Stimulated activated naive B cell treated with anti-CD40 and anti-IgM and Interleukin-4, amounts not matched to agents 10 μg/mL and 1 μg/mL and 100 μg/mL, for 72 hours (primary cell): ENCODE data around the gene PRR7.

Source experiments
- ATAC-seq, 2 donors: fragments of 150-1000 bp; cut with Tn5 transposase; replicated peaks; 2 replicates each; pipeline ENCODE4 v1.10.0; 2021; ENCODE audit warnings: moderate library complexity in 1 of 2
- DNase-seq: peaks from one replicate; pipeline ENCODE4 v3.0.0; 2021
- H3K27ac Mint-ChIP-seq: one replicate; pipeline ENCODE4 v1.8.0; 2022; ENCODE audit warnings: mild to moderate bottlenecking, mixed read lengths
- H3K27me3 Mint-ChIP-seq, 2 donors: one replicate each; pipeline ENCODE4 v1.8.0; 2022; ENCODE audit warnings: mixed read lengths in 2 of 2
- H3K36me3 Mint-ChIP-seq, 2 donors: one replicate each; pipeline ENCODE4 v1.8.0; 2022; ENCODE audit warnings: mixed read lengths in 2 of 2, mild to moderate bottlenecking in 1 of 2
- H3K4me1 Mint-ChIP-seq, 2 donors: one replicate each; pipeline ENCODE4 v1.8.0; 2022; ENCODE audit warnings: mixed read lengths in 2 of 2, mild to moderate bottlenecking in 1 of 2
- H3K4me3 Mint-ChIP-seq, 2 donors: one replicate each; pipeline ENCODE4 v1.8.0; 2022; ENCODE audit warnings: mild to moderate bottlenecking in 2 of 2, mixed read lengths in 2 of 2, moderate library complexity in 1 of 2
- H3K9me3 Mint-ChIP-seq, 2 donors: one replicate each; pipeline ENCODE4 v1.8.0; 2022; ENCODE audit warnings: mixed read lengths in 2 of 2, mild to moderate bottlenecking in 1 of 2

PRR7 gene

DNA sequence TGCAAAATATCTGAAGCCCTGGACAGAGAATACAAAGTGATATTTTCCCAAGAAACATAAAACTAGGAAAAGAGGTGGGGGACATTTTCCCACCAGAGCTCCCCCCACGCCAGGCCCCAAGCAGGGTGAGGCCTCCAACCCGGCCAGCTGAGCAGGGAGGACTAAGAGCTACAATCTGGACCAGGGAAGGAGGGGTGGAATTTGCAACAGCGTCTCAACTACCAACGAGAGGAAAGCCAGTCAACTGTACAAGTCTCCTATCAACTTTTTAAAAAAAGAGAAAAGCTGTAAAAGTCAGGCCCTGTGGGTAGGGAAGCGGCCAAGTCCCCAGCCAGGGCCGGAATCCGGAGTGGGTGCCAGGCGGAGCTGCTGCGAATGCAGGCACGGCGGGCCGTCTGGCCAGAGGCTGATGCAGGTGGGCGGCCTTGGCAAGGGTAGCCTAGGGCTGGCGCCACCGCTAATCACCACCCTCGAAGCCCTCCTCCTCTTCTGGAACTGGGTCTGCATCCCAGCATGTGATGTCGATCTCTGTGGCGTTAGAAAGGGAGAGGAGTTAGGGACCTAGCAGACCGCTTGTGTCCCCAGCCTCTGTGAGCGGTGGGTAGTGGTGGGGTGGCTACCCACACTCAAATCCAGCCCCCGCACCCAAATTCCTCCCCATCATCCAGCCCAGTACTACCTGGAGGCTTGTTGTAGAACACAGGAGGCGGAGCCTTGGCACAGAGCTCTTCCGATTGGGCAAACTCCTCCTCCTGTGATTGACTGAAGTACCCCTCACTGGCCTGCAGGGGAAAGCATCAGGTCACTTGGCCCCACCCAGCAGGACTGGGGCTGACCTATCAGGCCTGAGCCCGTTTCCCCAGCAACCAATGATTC lies 10.6 kb downstream of the PRR7 start:
- Mint-ChIP-seq H3K36me3 (peaks cover 0 to 1% of the 10 kb centered on the region in 2 donors), H3K27me3 (peaks cover 4 to 6% of the 10 kb centered on the region in 2 donors), H3K4me3 (no peak overlapping the region), H3K4me1 (peaks cover 26 to 46% of the 10 kb centered on the region in 2 donors), H3K9me3 (no peaks in the 10 kb centered on the region), H3K27ac (no peak overlapping the region)
- DNase-seq (peak; percentile 66), ATAC-seq (peak; percentile 20 to 24)

- no peak for DNase-seq
- H3K4me3 Mint-ChIP-seq = no peak overlapping the region
- no peak overlapping the region for H3K27ac Mint-ChIP-seq
- H3K36me3 Mint-ChIP-seq = peaks cover 0 to 1% of the 10 kb centered on the region in 2 donors
- H3K9me3 Mint-ChIP-seq = no peaks in the 10 kb centered on the region
- peaks cover 24 to 46% of the 10 kb centered on the region in 2 donors for H3K4me1 Mint-ChIP-seq
- ATAC-seq = no peak
- peaks cover 4 to 6% of the 10 kb centered on the region in 2 donors for H3K27me3 Mint-ChIP-seq
Measured at GRCh38 chr5:177457852-177458681, 11.5 kb downstream of the PRR7 start.

DNA sequence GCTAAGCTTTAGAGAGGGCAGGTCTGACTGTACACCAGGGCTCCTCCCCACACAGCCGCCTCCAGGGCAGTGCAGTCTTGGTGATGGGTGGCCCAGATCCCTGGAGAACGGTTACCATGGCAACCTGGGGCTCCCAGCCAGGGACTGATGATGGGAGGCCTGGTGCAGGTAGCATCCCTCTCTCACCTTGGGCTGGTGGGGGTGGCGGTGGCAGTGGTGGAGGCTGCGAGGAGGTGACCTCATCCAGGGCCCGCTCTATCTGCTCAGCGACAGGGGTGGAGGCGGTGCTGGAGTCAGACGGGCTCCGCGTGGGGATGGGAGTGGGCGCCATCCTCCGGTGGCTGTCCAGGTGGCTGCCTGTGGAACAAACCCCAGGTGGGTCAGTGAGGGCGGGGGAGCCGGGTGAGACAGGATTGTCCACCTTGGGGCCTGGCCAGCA lies 12.3 kb downstream of the PRR7 start:
- ATAC-seq (no peak), DNase-seq (no peak)
- Mint-ChIP-seq H3K4me3 (no peak overlapping the region), H3K27ac (no peak overlapping the region), H3K4me1 (peaks cover 15 to 38% of the 10 kb centered on the region in 2 donors), H3K27me3 (peaks cover 4 to 6% of the 10 kb centered on the region in 2 donors), H3K9me3 (no peaks in the 10 kb centered on the region), H3K36me3 (peaks cover 0 to 1% of the 10 kb centered on the region in 2 donors)

DNA sequence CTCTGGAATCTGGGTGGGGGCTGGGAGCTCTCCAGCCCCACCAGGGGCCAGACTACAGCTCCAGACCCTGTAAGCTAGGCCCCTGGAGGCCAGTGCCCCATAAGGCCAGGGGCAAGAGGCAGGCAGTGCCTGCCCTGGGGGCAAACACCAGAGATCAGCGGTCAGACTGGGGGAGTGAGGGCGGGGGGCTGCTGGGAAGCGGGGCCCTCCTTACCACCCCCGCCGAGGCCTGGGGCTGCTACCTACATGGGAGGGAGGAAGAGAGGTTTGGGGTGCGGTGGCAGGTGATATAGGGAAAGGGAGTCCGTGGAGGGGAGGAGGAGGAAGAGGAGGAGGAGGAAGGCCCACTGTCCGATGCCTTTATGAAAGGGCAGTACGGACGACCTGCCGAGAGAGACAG lies 12.7 kb downstream of the PRR7 start:
- DNase-seq = no peak
- H3K27me3 Mint-ChIP-seq = peaks cover 4 to 6% of the 10 kb centered on the region in 2 donors
- H3K4me3 Mint-ChIP-seq = no peak overlapping the region
- H3K27ac Mint-ChIP-seq = no peak overlapping the region
- H3K4me1 Mint-ChIP-seq = peaks cover 14 to 34% of the 10 kb centered on the region in 2 donors
- peaks cover 0 to 1% of the 10 kb centered on the region in 2 donors for H3K36me3 Mint-ChIP-seq
- no peaks in the 10 kb centered on the region for H3K9me3 Mint-ChIP-seq
- no peak for ATAC-seq

DNA sequence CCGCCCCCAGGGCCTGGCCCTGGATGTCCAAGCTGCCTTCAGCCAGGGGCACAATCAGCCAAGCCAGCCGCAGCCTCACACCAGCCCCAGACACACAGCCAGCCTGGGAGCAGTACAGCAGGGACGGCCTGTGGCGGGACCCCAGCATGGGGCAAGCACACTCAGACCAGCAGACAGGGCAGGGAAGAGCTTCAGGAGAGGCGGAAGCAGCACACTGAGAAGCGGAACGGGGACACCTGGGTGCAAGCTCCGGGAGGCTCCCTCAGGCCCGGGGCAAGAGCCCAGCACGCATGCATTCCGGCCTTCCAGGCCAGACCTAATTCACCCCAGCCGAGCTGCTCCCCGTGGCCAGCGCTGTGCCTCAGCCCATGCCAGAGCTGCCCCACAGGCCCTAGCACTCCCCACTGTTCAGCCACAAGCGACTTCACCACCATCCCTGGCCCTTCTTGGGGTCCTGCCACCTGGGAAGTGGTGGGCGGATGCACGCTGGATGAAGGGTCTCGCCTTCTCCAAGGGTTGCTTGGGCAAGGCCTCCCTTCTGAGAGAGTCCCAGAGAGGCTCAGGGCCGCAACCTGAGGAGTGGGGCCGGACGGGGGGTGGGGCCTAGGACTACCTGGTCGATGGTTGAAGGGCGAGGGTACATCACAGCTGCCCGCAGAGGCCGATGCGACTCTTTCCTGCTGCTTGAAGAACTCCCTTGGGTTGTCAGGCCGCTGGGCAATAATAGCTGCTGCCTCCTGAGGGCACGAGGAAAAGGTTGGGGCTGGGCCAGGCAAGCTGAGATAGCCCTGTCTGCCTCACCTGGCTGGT lies 13.4 kb downstream of the PRR7 start:
- Mint-ChIP-seq H3K36me3 (peaks cover 0 to 1% of the 10 kb centered on the region in 2 donors), H3K4me1 (peaks cover 14 to 34% of the 10 kb centered on the region in 2 donors), H3K27me3 (peaks cover 4 to 6% of the 10 kb centered on the region in 2 donors), H3K27ac (peak overlapping the region; percentile 37), H3K9me3 (no peaks in the 10 kb centered on the region), H3K4me3 (no peak overlapping the region)
- DNase-seq (no peak), ATAC-seq (no peak)

- Mint-ChIP-seq H3K27ac (peak overlapping the region; percentile 84), H3K36me3 (no peaks in the 10 kb centered on the region), H3K9me3 (no peaks in the 10 kb centered on the region), H3K27me3 (peaks cover 4 to 6% of the 10 kb centered on the region in 2 donors), H3K4me3 (peak overlapping the region; percentile 49 to 65), H3K4me1 (peaks cover 11 to 21% of the 10 kb centered on the region in 2 donors)
- DNase-seq = no peak
- no peak for ATAC-seq
Measured at GRCh38 chr5:177462021-177462670, 15.5 kb downstream of the PRR7 start.

- H3K36me3 Mint-ChIP-seq = no peaks in the 10 kb centered on the region
- peaks cover 9 to 17% of the 10 kb centered on the region in 2 donors for H3K4me1 Mint-ChIP-seq
- H3K27me3 Mint-ChIP-seq = peaks cover 4 to 6% of the 10 kb centered on the region in 2 donors
- no peaks in the 10 kb centered on the region for H3K9me3 Mint-ChIP-seq
- no peak overlapping the region for H3K27ac Mint-ChIP-seq
- no peak overlapping the region for H3K4me3 Mint-ChIP-seq
- no peak for DNase-seq
- ATAC-seq = no peak
Measured at GRCh38 chr5:177465044-177465443, 18.4 kb downstream of the PRR7 start.

- no peak overlapping the region for H3K4me3 Mint-ChIP-seq
- peaks cover 7 to 12% of the 10 kb centered on the region in 2 donors for H3K4me1 Mint-ChIP-seq
- ATAC-seq (no peak), DNase-seq (no peak)
- no peaks in the 10 kb centered on the region for H3K36me3 Mint-ChIP-seq
- peak overlapping the region; percentile 25 for H3K27ac Mint-ChIP-seq
- no peaks in the 10 kb centered on the region for H3K9me3 Mint-ChIP-seq
- no peaks in the 10 kb centered on the region for H3K27me3 Mint-ChIP-seq
Measured at GRCh38 chr5:177466861-177467260, 20.2 kb downstream of the PRR7 start.

GRCh38 chr5:177467436-177467835 lies 20.8 kb downstream of the PRR7 start:
- Mint-ChIP-seq H3K4me1 (peaks cover 4 to 6% of the 10 kb centered on the region in 2 donors), H3K36me3 (no peaks in the 10 kb centered on the region), H3K9me3 (no peaks in the 10 kb centered on the region), H3K27ac (no peak overlapping the region), H3K27me3 (no peaks in the 10 kb centered on the region), H3K4me3 (no peak overlapping the region)
- DNase-seq = no peak
- no peak for ATAC-seq

DNA sequence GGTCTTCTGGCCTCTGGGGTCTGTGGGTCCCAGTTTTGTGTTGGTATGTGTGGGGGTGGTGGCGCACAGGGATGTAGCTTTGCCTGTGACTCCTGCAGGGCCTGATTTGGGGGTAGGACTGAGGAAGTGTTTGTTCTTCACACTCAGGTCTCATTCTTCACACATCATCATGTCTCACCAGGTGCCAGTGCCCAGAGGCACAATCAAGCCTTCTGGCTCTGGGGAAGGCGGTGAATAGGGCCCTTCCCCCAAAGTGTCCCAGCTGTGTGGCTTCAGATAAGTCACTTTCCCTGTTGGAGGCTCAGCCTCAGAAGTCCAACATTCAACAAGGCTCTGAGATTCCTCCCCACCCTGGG lies 21.7 kb downstream of the PRR7 start:
- ATAC-seq (no peak), DNase-seq (no peak)
- Mint-ChIP-seq H3K4me1 (peaks cover 0 to 4% of the 10 kb centered on the region in 2 donors), H3K27me3 (no peaks in the 10 kb centered on the region), H3K4me3 (no peak overlapping the region), H3K9me3 (no peaks in the 10 kb centered on the region), H3K27ac (no peak overlapping the region), H3K36me3 (no peaks in the 10 kb centered on the region)

DNA sequence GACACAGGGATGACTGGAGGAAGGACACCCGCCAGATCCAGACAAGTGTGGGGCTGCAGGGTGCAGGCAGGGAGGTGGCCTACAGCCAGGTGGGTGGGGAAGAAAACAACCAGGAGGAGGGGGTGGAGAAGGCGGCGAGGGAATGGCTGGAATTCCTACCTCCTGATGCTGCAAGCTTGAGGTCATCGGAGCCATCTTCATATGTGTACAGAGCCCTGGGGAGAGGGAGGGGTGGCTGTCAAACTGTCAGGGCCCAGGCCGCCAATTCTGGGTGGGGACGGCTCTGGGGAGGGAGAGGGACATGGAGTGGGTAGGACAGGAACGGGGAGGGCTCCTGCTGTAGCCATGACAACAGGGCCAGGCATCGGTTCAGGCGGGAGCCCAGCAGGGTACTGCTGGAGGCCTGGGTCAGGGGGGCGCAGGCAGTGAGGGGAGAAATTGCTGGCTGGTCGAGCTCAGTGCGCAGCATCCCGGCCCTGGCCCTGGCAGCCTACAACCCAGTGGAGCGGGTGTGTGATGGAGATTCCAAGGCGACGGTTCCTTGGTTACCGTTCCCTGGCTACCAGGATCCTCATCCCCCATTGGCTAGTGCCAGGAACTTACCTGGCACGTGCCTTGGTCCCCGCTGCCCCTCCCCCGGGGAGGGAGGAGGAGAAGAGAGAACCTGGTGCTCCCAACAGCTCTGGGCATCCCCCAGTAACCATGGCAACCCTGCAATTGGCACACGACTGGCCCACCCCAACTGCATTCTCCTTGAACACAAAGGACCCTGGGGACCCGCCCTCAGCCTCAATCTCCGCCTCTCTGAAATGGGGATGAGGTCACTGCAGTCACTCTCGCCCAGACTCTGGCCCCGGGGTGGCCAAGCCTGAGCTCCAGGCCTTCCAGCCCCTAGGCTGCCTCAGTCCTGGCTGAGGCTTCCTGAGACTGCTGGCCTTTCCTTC lies 22.3 kb downstream of the PRR7 start:
- Mint-ChIP-seq H3K27me3 (peaks cover 2 to 3% of the 10 kb centered on the region in 2 donors), H3K27ac (no peak overlapping the region)

GRCh38 chr5:177469750-177470525 lies 23.3 kb downstream of the PRR7 start:
- Mint-ChIP-seq H3K4me3 (no peak overlapping the region), H3K9me3 (no peaks in the 10 kb centered on the region), H3K36me3 (no peaks in the 10 kb centered on the region), H3K27ac (no peak overlapping the region), H3K4me1 (peaks cover 12 to 14% of the 10 kb centered on the region in 2 donors), H3K27me3 (peaks cover 8 to 11% of the 10 kb centered on the region in 2 donors)
- DNase-seq = no peak
- ATAC-seq = no peak

More for the DNA sequence above, 22.3 kb downstream of the PRR7 start:
- H3K4me1 Mint-ChIP-seq = peaks cover 2 to 6% of the 10 kb centered on the region in 2 donors
- ATAC-seq = no peak
- H3K36me3 Mint-ChIP-seq = no peaks in the 10 kb centered on the region
- no peaks in the 10 kb centered on the region for H3K9me3 Mint-ChIP-seq
- H3K4me3 Mint-ChIP-seq = no peak overlapping the region
- DNase-seq = no peak
